Measurements from ENCODE around the gene TOX2.

Gene TOX2

DNA sequence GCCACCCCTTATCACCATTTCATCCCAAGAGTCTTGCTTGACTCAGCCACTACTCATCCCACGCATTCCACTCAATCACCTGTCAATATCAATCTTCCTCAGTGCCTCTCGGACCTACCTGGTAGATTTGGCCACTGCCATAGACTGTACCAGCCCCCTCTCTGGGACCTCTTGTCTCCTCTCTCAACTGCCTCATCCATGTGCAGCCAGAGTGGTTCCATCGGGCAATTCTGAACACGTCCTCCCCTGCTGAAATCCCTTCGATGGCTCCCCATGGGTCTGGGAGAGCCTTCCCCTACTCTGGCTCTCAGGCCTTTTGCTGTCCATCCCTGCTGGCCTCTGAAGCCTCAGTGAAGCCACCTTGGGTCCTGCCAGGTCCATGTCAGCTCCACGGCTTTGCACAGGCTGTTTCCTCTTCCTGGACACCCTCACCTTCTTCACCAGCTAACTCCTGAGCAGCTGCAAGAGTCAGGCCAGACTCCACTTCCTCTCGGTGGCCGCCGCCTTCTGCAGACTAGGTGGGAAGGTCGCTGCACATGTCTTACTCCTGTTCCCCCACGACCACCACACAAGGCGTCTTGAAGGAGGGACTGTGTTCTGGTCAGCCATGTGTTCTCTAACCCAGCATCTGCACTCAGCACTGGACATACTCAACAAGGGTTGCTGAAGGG lies 120.4 kb downstream of the TOX2 start:
- ChIA-PET CTCF (no interaction called here), POLR2A (no interaction called here)
- no peak for TF ChIP-seq FOXM1 (IDR thresholded peaks at IDR 0.05; ENCODE audit: borderline replicate concordance)
- TF ChIP-seq SP1 (IDR thresholded peaks at IDR 0.05), result no peak
- TF ChIP-seq L3MBTL2 (conservative IDR thresholded peaks at IDR 0.05), result no peak
- no peak for TF ChIP-seq ELF4 (IDR thresholded peaks at IDR 0.05)
- TF ChIP-seq HDGF (IDR thresholded peaks at IDR 0.05; ENCODE audit: borderline replicate concordance), result no peak
- TF ChIP-seq, protein P1, sequence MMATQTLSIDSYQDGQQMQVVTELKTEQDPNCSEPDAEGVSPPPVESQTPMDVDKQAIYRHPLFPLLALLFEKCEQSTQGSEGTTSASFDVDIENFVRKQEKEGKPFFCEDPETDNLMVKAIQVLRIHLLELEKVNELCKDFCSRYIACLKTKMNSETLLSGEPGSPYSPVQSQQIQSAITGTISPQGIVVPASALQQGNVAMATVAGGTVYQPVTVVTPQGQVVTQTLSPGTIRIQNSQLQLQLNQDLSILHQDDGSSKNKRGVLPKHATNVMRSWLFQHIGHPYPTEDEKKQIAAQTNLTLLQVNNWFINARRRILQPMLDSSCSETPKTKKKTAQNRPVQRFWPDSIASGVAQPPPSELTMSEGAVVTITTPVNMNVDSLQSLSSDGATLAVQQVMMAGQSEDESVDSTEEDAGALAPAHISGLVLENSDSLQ (IDR thresholded peaks at IDR 0.05), result no peak
- no peak for TF ChIP-seq TARDBP (IDR thresholded peaks at IDR 0.05)
- no peak for TF ChIP-seq CTBP1 (IDR thresholded peaks at IDR 0.05; ENCODE audit: borderline replicate concordance)
- TF ChIP-seq FOXK2 (IDR thresholded peaks at IDR 0.05), result no peak
- TF ChIP-seq BHLHE40 (IDR thresholded peaks at IDR 0.05; ENCODE audit: borderline replicate concordance), result no peak
- no peak for TF ChIP-seq SUZ12 (IDR thresholded peaks at IDR 0.05)
- TF ChIP-seq ARNT (IDR thresholded peaks at IDR 0.05), result no peak
- no peak for TF ChIP-seq ZNF384 (IDR thresholded peaks at IDR 0.05)
- no peak for DNase-seq (ENCODE audit: extremely low spot score)

DNA sequence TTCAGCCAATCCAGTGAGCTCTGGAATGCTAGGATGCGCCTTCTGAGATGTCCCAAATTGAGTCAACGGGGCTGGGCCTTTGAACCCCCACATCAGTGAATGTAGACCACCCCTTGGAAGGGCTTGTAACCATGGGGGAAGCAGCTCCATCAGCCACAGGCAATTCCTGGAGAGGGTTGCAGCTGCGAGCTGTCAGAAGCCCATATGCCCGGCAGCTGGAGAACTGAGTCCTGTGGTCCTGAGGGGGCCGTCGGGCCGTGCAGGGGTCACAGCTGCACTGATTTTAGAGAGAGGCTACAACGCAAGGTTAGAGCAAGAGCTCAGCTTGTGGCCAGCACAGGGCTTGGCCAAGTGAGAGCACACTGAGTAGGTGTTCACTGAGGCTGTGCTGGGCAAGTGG lies 121.3 kb downstream of the TOX2 start:
- TF ChIP-seq, protein P1 (IDR thresholded peaks at IDR 0.05), result no peak
- TF ChIP-seq CTBP1 (IDR thresholded peaks at IDR 0.05; ENCODE audit: borderline replicate concordance) (no peak), FOXM1 (IDR thresholded peaks at IDR 0.05; ENCODE audit: borderline replicate concordance) (no peak), LEF1 (IDR thresholded peaks at IDR 0.05; ENCODE audit: borderline replicate concordance) (no peak), SP1 (IDR thresholded peaks at IDR 0.05) (no peak), ELF4 (IDR thresholded peaks at IDR 0.05) (no peak), TARDBP (IDR thresholded peaks at IDR 0.05) (no peak), FOXK2 (IDR thresholded peaks at IDR 0.05) (no peak)
- POLR2A ChIA-PET, result no interaction called here
- CTCF ChIA-PET, result no interaction called here
- no peak for DNase-seq (ENCODE audit: extremely low spot score)

DNA sequence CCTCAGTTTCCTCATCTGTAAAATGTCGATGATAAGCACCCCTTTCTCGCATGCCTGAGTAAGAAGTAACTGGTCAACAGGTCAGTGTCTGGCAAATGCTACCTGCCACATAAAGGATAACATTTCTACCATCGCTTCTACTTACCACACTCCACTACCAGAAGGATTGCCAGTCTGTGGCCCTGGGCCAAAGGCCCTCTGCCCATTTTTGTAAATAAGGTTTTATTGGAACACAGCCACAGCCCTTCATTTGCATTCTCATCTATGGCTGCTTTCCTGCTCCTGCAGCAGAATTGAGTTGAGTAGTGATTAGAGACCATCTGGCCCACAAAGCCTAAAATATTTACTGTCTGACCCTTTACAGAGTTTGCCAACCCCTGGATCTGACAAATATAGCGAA lies 121.8 kb downstream of the TOX2 start:
- DNase-seq (ENCODE audit: extremely low spot score), result no peak
- POLR2A ChIA-PET, result no interaction called here
- TF ChIP-seq FOXM1 (IDR thresholded peaks at IDR 0.05; ENCODE audit: borderline replicate concordance), result no peak
- TF ChIP-seq TARDBP (IDR thresholded peaks at IDR 0.05), result no peak
- TF ChIP-seq HDGF (IDR thresholded peaks at IDR 0.05; ENCODE audit: borderline replicate concordance), result no peak
- no peak for TF ChIP-seq ZNF384 (IDR thresholded peaks at IDR 0.05)
- TF ChIP-seq L3MBTL2 (conservative IDR thresholded peaks at IDR 0.05), result no peak
- TF ChIP-seq NFRKB (IDR thresholded peaks at IDR 0.05), result no peak
- no peak for TF ChIP-seq LEF1 (IDR thresholded peaks at IDR 0.05; ENCODE audit: borderline replicate concordance)
- TF ChIP-seq BHLHE40 (IDR thresholded peaks at IDR 0.05; ENCODE audit: borderline replicate concordance), result no peak
- no peak for TF ChIP-seq FOXK2 (IDR thresholded peaks at IDR 0.05)
- TF ChIP-seq ELF4 (IDR thresholded peaks at IDR 0.05), result no peak
- no peak for TF ChIP-seq SP1 (IDR thresholded peaks at IDR 0.05)
- TF ChIP-seq, protein P1 (IDR thresholded peaks at IDR 0.05), result no peak
- TF ChIP-seq SUZ12 (IDR thresholded peaks at IDR 0.05), result no peak
- no peak for TF ChIP-seq ARNT (IDR thresholded peaks at IDR 0.05)
- TF ChIP-seq FOXA1 (IDR thresholded peaks at IDR 0.05), result no peak
- TF ChIP-seq CTBP1 (IDR thresholded peaks at IDR 0.05; ENCODE audit: borderline replicate concordance), result no peak
- CTCF ChIA-PET, result no interaction called here

DNA sequence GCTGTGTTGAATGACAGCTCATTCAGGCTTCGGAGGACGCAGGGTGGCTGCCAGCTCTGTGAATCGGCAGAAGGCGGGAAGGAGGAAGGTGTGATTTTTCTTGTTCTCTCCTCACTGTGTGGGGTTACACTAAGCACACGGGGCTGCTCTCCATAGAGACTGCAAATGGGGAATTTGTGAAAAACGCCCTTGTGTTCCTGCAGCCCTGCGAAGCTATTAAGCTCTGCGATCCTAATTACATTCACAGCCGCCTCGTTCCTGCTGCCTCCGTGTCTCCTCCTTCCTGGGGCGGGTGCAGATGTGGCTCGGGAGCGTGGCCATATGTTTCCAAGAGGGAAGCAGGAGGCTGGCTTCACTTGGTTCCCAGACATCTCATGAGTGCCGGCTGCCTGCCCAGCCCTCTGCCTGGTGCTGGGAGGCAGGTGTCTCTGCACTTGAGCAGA lies 124.0 kb downstream of the TOX2 start:
- ChIA-PET CTCF (no interaction called here), POLR2A (no interaction called here)
- TF ChIP-seq FOXK2 (IDR thresholded peaks at IDR 0.05) (no peak), ELF4 (IDR thresholded peaks at IDR 0.05) (no peak), L3MBTL2 (conservative IDR thresholded peaks at IDR 0.05) (no peak), FOXM1 (IDR thresholded peaks at IDR 0.05; ENCODE audit: borderline replicate concordance) (no peak), ZNF384 (IDR thresholded peaks at IDR 0.05) (no peak), HDGF (IDR thresholded peaks at IDR 0.05; ENCODE audit: borderline replicate concordance) (no peak), NFRKB (IDR thresholded peaks at IDR 0.05) (no peak), CTBP1 (IDR thresholded peaks at IDR 0.05; ENCODE audit: borderline replicate concordance) (no peak), SP1 (IDR thresholded peaks at IDR 0.05) (no peak), SUZ12 (IDR thresholded peaks at IDR 0.05) (no peak)
- TF ChIP-seq, protein P1 (IDR thresholded peaks at IDR 0.05), result no peak
- DNase-seq (ENCODE audit: extremely low spot score), result no peak

DNA sequence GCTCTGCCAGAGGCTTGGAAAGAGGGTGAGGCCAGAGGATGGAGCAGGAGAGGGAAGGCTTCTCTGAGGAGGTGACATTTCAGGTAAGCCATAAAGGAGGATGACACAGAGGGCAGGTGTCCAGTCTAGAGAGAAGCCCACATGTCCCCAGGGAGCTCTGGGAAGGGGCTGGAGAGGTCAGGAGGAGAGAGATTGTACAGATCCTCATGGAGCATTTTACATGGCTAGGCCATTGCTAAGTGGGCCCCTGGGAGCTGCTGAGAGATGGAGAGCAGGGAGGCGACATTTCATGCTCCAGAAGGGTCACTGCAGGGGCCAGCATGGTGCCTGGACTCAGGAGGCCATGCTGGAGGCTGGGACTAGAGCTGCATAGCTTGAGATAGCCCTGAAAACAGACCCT lies 124.5 kb downstream of the TOX2 start:
- no peak for TF ChIP-seq FOXA1 (IDR thresholded peaks at IDR 0.05)
- TF ChIP-seq HDGF (IDR thresholded peaks at IDR 0.05; ENCODE audit: borderline replicate concordance), result no peak
- TF ChIP-seq BHLHE40 (IDR thresholded peaks at IDR 0.05; ENCODE audit: borderline replicate concordance), result no peak
- no peak for TF ChIP-seq LEF1 (IDR thresholded peaks at IDR 0.05; ENCODE audit: borderline replicate concordance)
- TF ChIP-seq ZNF384 (IDR thresholded peaks at IDR 0.05), result no peak
- TF ChIP-seq SP1 (IDR thresholded peaks at IDR 0.05), result no peak
- TF ChIP-seq ARNT (IDR thresholded peaks at IDR 0.05), result no peak
- no peak for TF ChIP-seq FOXM1 (IDR thresholded peaks at IDR 0.05; ENCODE audit: borderline replicate concordance)
- TF ChIP-seq, protein P1 (IDR thresholded peaks at IDR 0.05), result no peak
- TF ChIP-seq CTBP1 (IDR thresholded peaks at IDR 0.05; ENCODE audit: borderline replicate concordance), result no peak
- no peak for TF ChIP-seq TARDBP (IDR thresholded peaks at IDR 0.05)
- no peak for TF ChIP-seq SUZ12 (IDR thresholded peaks at IDR 0.05)
- no peak for TF ChIP-seq ELF4 (IDR thresholded peaks at IDR 0.05)
- TF ChIP-seq FOXK2 (IDR thresholded peaks at IDR 0.05), result no peak
- no peak for TF ChIP-seq L3MBTL2 (conservative IDR thresholded peaks at IDR 0.05)
- no peak for TF ChIP-seq NFRKB (IDR thresholded peaks at IDR 0.05)
- POLR2A ChIA-PET, result no interaction called here
- no peak for DNase-seq (ENCODE audit: extremely low spot score)
- CTCF ChIA-PET, result no interaction called here
